ENCODE results near the gene SAT1.

DNA sequence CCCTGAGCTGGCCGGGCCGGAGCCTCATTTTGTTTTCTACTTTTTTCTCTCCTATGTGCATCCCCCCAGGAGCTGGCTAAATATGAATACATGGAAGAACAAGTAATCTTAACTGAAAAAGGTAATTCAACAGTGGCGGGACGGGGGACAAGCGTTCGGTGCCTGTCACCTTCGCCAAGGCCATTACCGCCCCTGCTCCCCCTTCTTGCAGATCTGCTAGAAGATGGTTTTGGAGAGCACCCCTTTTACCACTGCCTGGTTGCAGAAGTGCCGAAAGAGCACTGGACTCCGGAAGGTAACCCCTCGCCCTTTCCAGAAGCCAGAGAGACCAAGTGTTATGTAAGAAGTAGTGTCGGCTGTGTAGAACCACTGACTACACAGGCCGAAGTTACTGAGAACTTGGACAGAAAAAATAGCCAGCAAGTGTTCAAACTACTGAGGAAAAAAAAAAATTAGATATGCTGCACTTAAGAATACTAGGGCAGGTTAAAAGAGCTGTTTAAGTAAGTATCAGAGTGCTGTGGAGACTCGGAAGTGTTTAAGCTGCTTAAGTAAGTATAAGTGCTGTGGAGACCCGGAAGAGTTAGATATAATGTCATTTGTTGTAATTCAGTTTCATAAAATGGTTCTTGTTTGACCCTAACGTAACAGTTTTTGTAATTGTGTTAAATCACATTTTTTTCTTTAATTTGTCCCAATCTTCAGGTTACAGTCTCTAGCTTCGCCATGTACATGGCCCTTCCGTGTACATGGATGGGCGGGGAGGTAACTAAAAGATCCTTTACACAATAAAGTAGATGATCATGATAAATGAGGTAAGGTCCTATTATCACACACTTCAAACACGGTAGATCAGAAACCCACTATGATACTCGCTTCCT is 856 bp downstream of the SAT1 start:
- TF ChIP-seq POLR2A (IDR thresholded peaks at IDR 0.05) (no peak), EP300 (IDR thresholded peaks at IDR 0.05) (no peak)
- TF ChIP-seq, protein P1, sequence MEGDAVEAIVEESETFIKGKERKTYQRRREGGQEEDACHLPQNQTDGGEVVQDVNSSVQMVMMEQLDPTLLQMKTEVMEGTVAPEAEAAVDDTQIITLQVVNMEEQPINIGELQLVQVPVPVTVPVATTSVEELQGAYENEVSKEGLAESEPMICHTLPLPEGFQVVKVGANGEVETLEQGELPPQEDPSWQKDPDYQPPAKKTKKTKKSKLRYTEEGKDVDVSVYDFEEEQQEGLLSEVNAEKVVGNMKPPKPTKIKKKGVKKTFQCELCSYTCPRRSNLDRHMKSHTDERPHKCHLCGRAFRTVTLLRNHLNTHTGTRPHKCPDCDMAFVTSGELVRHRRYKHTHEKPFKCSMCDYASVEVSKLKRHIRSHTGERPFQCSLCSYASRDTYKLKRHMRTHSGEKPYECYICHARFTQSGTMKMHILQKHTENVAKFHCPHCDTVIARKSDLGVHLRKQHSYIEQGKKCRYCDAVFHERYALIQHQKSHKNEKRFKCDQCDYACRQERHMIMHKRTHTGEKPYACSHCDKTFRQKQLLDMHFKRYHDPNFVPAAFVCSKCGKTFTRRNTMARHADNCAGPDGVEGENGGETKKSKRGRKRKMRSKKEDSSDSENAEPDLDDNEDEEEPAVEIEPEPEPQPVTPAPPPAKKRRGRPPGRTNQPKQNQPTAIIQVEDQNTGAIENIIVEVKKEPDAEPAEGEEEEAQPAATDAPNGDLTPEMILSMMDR (IDR thresholded peaks at IDR 0.05): no peak

Measured in tibial nerve (tissue), 4 donors.